Activated T-cell treated with anti-CD3 and anti-CD28 coated beads for 1 hour (primary cell): ENCODE data around the gene PRKAR2B.

Experiments
- DNase-seq: peaks from one replicate; pipeline ENCODE4 v3.0.0-alpha.2; 2020; ENCODE audit warnings: low read depth

Gene PRKAR2B

GRCh38 chr7:107186240-107186639, 141.7 kb downstream of the PRKAR2B start:
- no peak for DNase-seq

GRCh38 chr7:107187774-107188173, 143.3 kb downstream of the PRKAR2B start:
- DNase-seq, result no peak

GRCh38 chr7:107190090-107190489, 145.6 kb downstream of the PRKAR2B start:
- DNase-seq, result no peak

GRCh38 chr7:107194052-107194451, 149.5 kb downstream of the PRKAR2B start:
- DNase-seq, result no peak

GRCh38 chr7:107196834-107197610, 152.5 kb downstream of the PRKAR2B start:
- DNase-seq, result no peak

GRCh38 chr7:107201795-107202450, 157.4 kb downstream of the PRKAR2B start:
- no peak for DNase-seq

- no peak for DNase-seq
Measured at GRCh38 chr7:107203607-107204006, 159.1 kb downstream of the PRKAR2B start.

- no peak for DNase-seq
Measured at GRCh38 chr7:107206136-107206535, 161.6 kb downstream of the PRKAR2B start.

GRCh38 chr7:107206706-107207105, 162.2 kb downstream of the PRKAR2B start:
- DNase-seq, result no peak

- DNase-seq, result no peak
Measured at GRCh38 chr7:107207459-107207858, 163.0 kb downstream of the PRKAR2B start.

- no peak for DNase-seq
Measured at GRCh38 chr7:107208024-107208521, 163.6 kb downstream of the PRKAR2B start.

- no peak for DNase-seq
Measured at GRCh38 chr7:107208563-107208962, 164.1 kb downstream of the PRKAR2B start.

- no peak for DNase-seq
Measured at GRCh38 chr7:107209565-107209964, 165.1 kb downstream of the PRKAR2B start.

GRCh38 chr7:107210400-107210799, 165.9 kb downstream of the PRKAR2B start:
- DNase-seq, result no peak
